Lower lobe of right lung (tissue), 2 donors: Measurements from ENCODE around the gene HRH2. TPM values are rescaled to one million over a fixed set of nuclear protein-coding genes. Genes with fewer than 3 reads are reported as not detected.

ENCODE experiments used
- ATAC-seq, 2 donors: fragments of 200-7000 bp; cut with Tn5 transposase; one replicate each; pipeline ENCODE4 v1.9.1; 2020 to 2022; ENCODE audit warnings: mild to moderate bottlenecking in 2 of 2, moderate library complexity in 2 of 2
- DNase-seq: peaks from one replicate; pipeline ENCODE4 v3.0.0-alpha.2; 2020
- H3K27ac ChIP-seq: fragments of 200-600 bp; one replicate; pipeline ENCODE4 v1.8.0; 2022
- H3K27me3 ChIP-seq: fragments of 200-600 bp; one replicate; pipeline ENCODE4 v1.8.0; 2022; ENCODE audit warnings: low read depth
- H3K36me3 ChIP-seq: fragments of 200-600 bp; one replicate; pipeline ENCODE4 v1.8.0; 2022; ENCODE audit warnings: mild to moderate bottlenecking
- H3K4me1 ChIP-seq: fragments of 200-600 bp; one replicate; pipeline ENCODE4 v1.8.0; 2022
- H3K4me3 ChIP-seq: fragments of 200-600 bp; one replicate; pipeline ENCODE4 v1.8.0; 2022; ENCODE audit warnings: mild to moderate bottlenecking
- H3K9me3 ChIP-seq: fragments of 200-600 bp; one replicate; pipeline ENCODE4 v1.8.0; 2022
- intact Hi-C: fragments of 100-400 bp; cut with DNase I; formaldehyde crosslinking; loops from one replicate; pipeline ENCODE4 v1.11.0; 2022
- total RNA-seq: library from RNA; stranded (reverse); fragmentation: NEBNext Ultra II Directional; extraction: Animal tissue kit (Norgen Biotek cat#: 25700); gene quantifications from one replicate; pipeline ENCODE4 v1.2.1, GENCODE V29; 2021
- TF ChIP-seq, protein P1 (sequence below): fragments of 200-600 bp; IDR thresholded peaks from one replicate; pipeline ENCODE4 v1.8.0; 2022; ENCODE audit warnings: antibody characterized with exemption, mild to moderate bottlenecking
- donor health status: DM: no; HTN: yes; CAD: no; lungs with severe emphysema.

Gene HRH2
- total RNA-seq, 1 donor from 2014 or later, result 9.6 TPM

- ATAC-seq, result no peak
- Histone ChIP-seq H3K27me3 (no peaks in the 10 kb centered on the region), H3K36me3 (no peaks in the 10 kb centered on the region), H3K4me1 (no peaks in the 10 kb centered on the region), H3K27ac (no peak overlapping the region), H3K9me3 (no peaks in the 10 kb centered on the region), H3K4me3 (no peak overlapping the region)
- DNase-seq, result no peak
- TF ChIP-seq, protein P1, sequence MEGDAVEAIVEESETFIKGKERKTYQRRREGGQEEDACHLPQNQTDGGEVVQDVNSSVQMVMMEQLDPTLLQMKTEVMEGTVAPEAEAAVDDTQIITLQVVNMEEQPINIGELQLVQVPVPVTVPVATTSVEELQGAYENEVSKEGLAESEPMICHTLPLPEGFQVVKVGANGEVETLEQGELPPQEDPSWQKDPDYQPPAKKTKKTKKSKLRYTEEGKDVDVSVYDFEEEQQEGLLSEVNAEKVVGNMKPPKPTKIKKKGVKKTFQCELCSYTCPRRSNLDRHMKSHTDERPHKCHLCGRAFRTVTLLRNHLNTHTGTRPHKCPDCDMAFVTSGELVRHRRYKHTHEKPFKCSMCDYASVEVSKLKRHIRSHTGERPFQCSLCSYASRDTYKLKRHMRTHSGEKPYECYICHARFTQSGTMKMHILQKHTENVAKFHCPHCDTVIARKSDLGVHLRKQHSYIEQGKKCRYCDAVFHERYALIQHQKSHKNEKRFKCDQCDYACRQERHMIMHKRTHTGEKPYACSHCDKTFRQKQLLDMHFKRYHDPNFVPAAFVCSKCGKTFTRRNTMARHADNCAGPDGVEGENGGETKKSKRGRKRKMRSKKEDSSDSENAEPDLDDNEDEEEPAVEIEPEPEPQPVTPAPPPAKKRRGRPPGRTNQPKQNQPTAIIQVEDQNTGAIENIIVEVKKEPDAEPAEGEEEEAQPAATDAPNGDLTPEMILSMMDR, result no peak
- intact Hi-C loops, result loop anchor here (10.0 kb wide), 1 partner anchor 176 kb away; no protein-coding TSS in a partner anchor
Measured at GRCh38 chr5:175710326-175710725, 52.5 kb downstream of the HRH2 start.

DNA sequence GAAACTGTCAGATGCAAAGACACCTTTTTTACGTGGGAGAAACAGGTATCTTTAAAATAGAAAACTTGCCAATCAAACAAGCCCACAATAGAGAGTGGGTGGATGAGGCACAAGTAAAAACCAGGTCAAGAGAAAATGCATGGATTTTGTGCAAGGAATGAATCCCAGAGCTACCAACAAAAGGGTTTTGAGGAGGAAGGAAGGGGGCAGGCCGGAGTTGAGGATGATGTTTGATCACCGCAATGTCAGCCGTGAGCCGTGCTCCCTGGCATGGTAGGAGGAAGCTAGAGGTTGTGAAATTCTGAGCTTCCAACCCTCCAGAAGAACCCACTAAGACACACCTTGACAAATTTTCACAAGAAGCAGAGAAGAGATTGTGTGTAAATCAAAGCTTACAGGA, 53.2 kb downstream of the HRH2 start:
- no peak overlapping the region for H3K4me3 ChIP-seq
- H3K4me1 ChIP-seq, result no peaks in the 10 kb centered on the region
- intact Hi-C loops, result loop anchor here (10.0 kb wide), 1 partner anchor 176 kb away; no protein-coding TSS in a partner anchor
- no peaks in the 10 kb centered on the region for H3K9me3 ChIP-seq
- TF ChIP-seq, protein P1, result no peak
- H3K36me3 ChIP-seq, result no peaks in the 10 kb centered on the region
- H3K27ac ChIP-seq, result no peak overlapping the region
- no peaks in the 10 kb centered on the region for H3K27me3 ChIP-seq
- ATAC-seq (no peak), DNase-seq (no peak)

DNA sequence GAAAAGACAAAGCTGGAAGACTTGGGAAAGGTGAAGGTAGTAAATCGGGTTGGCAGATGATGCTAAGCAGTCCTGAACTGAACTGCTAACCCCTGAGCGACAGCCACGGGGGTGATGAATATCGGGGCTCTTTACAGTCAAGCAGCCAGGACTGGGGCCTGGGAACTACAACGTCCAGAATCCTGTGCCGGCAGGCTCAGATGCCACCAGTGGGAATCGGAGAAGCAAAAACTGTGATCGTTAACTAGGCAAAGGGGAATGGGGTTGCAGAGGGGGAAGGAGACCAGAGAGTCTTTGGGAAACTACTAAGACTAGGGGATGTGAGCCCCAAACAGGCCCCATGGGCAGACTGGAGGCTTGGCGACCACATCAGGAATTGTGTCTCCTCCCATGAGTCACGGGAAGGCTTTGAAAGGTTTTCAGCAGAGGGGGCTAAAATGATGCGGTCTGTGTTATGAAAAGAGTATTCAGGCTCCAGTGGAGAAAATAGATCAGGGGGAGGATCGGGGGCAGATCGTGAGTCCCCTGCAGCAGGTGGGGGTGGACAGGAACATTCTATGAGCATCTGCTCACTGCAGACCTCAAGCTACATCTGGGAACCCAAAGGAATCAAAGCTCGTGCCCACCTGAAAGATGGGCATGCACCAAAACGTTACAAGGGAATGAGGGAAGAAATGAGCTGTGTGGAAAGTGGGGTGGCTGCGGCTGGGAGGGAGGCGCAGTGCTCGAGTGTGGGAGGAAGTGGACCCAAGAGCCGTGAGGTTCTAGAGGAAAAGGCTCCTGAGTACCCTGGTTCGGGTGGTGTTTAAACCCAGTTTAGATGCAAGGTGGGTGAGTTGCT, 53.8 kb downstream of the HRH2 start:
- TF ChIP-seq, protein P1, result no peak
- no peaks in the 10 kb centered on the region for H3K36me3 ChIP-seq
- H3K4me3 ChIP-seq, result no peak overlapping the region
- ATAC-seq (no peak), DNase-seq (no peak)
- H3K9me3 ChIP-seq, result peaks cover under 1% of the 10 kb centered on the region
- H3K4me1 ChIP-seq, result no peaks in the 10 kb centered on the region
- intact Hi-C loops, result loop anchor here (10.0 kb wide), 1 partner anchor 177 kb away; no protein-coding TSS in a partner anchor
- H3K27ac ChIP-seq, result no peak overlapping the region
- H3K27me3 ChIP-seq, result no peaks in the 10 kb centered on the region

GRCh38 chr5:175712313-175712680, 54.4 kb downstream of the HRH2 start:
- no peaks in the 10 kb centered on the region for H3K36me3 ChIP-seq
- H3K4me3 ChIP-seq, result no peak overlapping the region
- intact Hi-C loops, result loop anchor here (10.0 kb wide), 1 partner anchor 177 kb away; no protein-coding TSS in a partner anchor
- peaks cover 6% of the 10 kb centered on the region for H3K9me3 ChIP-seq
- H3K4me1 ChIP-seq, result no peaks in the 10 kb centered on the region
- no peak overlapping the region for H3K27ac ChIP-seq
- DNase-seq, result no peak
- no peak for ATAC-seq
- no peaks in the 10 kb centered on the region for H3K27me3 ChIP-seq
- TF ChIP-seq, protein P1, result no peak

DNA sequence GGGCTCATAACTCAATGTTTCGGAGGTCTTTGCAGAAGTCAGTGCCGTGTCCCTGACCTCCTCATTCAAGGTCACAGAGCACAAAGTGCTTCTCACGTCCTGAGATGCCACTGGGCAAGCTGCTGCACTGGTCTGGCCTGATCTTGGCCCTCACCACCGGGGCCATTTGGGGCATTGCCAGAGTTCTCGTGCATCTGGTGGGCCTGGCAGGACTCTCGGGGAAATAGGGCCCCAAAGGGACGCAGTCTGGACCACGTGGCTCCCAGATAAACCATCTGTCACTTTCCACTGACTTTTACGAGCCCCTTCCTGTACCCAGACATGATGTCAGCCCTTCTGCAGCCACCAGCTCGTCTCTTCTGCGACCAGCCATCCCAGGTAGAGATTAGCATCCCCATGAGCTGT, 54.8 kb downstream of the HRH2 start:
- no peaks in the 10 kb centered on the region for H3K27me3 ChIP-seq
- H3K9me3 ChIP-seq, result peaks cover 6% of the 10 kb centered on the region
- ATAC-seq (no peak), DNase-seq (no peak)
- H3K36me3 ChIP-seq, result no peaks in the 10 kb centered on the region
- TF ChIP-seq, protein P1, result no peak
- H3K27ac ChIP-seq, result no peak overlapping the region
- H3K4me1 ChIP-seq, result no peaks in the 10 kb centered on the region
- intact Hi-C loops, result loop anchor here (10.0 kb wide), 1 partner anchor 178 kb away; no protein-coding TSS in a partner anchor
- H3K4me3 ChIP-seq, result no peak overlapping the region
